ENCODE results near the gene CLN3. TPM values are rescaled to one million over a fixed set of nuclear protein-coding genes. Genes with fewer than 3 reads are reported as not detected.
"Not testable (repeated sequence)": the region's sequence is repeated elsewhere in the genome, so short reads cannot be mapped to it uniquely, and the experiment has no call there.

The CLN3 gene
- total and polyA plus RNA-seq, 10 donors = 21.1 to 44.1 (median 36.3) TPM

DNA sequence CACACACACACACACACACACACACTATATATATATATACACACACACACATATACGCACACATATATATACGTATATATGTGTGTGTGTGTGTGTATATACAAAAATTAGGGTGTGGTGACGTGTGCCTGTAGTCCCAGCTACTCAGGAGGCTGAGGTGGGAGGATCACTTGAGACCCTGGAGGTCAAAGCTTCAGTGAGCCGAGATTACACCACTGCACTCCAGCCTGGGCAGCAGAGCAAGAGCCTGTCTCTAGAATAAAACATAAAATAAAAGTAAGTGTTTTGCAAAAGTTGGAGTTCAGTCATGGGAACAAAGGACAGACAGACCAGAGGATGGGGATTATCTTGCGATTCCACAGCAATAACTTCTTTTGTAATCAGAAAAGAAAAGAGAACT lies 36.1 kb upstream of the CLN3 start:
- intact Hi-C loops (cut with DNase I; ENCODE audit: low total_unique reads) = no loop called here
- peaks cover 0 to 20% (median 10%) of the 10 kb centered on the region in 6 donors for H3K4me1 ChIP-seq
- DNase-seq = no peak
- no peaks in the 10 kb centered on the region for H3K36me3 ChIP-seq
- H3K9me3 ChIP-seq = no peaks in the 10 kb centered on the region
- H3K4me3 ChIP-seq = no peak overlapping the region
- TF ChIP-seq POLR2AphosphoS5 (IDR thresholded peaks at IDR 0.05) = no peak
- no peak for TF ChIP-seq POLR2A (IDR thresholded peaks at IDR 0.05)
- TF ChIP-seq, protein P1, sequence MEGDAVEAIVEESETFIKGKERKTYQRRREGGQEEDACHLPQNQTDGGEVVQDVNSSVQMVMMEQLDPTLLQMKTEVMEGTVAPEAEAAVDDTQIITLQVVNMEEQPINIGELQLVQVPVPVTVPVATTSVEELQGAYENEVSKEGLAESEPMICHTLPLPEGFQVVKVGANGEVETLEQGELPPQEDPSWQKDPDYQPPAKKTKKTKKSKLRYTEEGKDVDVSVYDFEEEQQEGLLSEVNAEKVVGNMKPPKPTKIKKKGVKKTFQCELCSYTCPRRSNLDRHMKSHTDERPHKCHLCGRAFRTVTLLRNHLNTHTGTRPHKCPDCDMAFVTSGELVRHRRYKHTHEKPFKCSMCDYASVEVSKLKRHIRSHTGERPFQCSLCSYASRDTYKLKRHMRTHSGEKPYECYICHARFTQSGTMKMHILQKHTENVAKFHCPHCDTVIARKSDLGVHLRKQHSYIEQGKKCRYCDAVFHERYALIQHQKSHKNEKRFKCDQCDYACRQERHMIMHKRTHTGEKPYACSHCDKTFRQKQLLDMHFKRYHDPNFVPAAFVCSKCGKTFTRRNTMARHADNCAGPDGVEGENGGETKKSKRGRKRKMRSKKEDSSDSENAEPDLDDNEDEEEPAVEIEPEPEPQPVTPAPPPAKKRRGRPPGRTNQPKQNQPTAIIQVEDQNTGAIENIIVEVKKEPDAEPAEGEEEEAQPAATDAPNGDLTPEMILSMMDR (IDR thresholded peaks at IDR 0.05 in 8 of 11, conservative IDR thresholded peaks at IDR 0.05 in 3 of 11) = no peak
- no peak overlapping the region for H3K27ac ChIP-seq
- 86 to 91% (median 89%) methylated on average over 5 of the region's 5 CpGs for WGBS, 5 donors
- H3K27me3 ChIP-seq (replicated peaks in 1 of 7) = peaks cover 0 to 5% (median 0%) of the 10 kb centered on the region in 7 donors

DNA sequence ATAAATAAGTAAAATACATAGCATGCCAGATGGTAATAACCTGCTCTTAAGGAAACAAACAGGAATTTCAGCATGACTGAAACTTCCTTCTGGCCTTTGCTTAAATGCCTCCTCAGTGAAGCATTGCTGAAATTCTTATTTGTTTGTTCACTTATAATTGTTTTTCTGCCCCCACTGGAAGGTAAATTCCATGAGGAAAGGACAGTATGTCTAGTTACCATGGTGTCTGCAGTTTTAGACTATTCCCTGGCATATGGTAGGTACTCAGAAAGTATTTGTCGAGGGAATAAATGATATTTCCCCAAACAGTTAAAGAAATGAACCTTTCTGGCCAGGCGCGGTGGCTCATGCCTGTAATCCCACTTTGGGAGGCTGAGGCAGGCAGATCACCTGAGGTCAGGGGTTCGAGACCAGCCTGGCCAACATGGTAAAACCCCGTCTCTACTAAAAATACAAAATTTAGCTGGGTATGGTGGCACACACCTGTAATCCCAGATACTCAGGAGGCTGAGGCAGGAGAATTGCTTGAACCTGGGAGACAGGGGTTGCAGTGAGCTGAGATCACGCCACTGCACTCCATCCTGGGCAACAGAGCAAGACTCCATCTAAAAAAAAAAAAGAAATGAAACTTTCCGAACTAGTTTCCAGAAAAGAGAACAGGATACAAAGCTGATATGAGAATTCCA lies 35.4 kb upstream of the CLN3 start:
- H3K36me3 ChIP-seq; DNase-seq; H3K4me3 ChIP-seq; H3K27ac ChIP-seq; H3K9me3 ChIP-seq; intact Hi-C loops (cut with DNase I; ENCODE audit: low total_unique reads): not testable (repeated sequence)
- Histone ChIP-seq H3K4me1 (peaks cover 0 to 18% (median 5%) of the 10 kb centered on the region in 6 donors), H3K27me3 (replicated peaks in 1 of 7) (peaks cover 0 to 12% (median 0%) of the 10 kb centered on the region in 7 donors)
- WGBS, 5 donors = 85 to 97% (median 91%) methylated on average over 7 of the region's 7 CpGs

DNA sequence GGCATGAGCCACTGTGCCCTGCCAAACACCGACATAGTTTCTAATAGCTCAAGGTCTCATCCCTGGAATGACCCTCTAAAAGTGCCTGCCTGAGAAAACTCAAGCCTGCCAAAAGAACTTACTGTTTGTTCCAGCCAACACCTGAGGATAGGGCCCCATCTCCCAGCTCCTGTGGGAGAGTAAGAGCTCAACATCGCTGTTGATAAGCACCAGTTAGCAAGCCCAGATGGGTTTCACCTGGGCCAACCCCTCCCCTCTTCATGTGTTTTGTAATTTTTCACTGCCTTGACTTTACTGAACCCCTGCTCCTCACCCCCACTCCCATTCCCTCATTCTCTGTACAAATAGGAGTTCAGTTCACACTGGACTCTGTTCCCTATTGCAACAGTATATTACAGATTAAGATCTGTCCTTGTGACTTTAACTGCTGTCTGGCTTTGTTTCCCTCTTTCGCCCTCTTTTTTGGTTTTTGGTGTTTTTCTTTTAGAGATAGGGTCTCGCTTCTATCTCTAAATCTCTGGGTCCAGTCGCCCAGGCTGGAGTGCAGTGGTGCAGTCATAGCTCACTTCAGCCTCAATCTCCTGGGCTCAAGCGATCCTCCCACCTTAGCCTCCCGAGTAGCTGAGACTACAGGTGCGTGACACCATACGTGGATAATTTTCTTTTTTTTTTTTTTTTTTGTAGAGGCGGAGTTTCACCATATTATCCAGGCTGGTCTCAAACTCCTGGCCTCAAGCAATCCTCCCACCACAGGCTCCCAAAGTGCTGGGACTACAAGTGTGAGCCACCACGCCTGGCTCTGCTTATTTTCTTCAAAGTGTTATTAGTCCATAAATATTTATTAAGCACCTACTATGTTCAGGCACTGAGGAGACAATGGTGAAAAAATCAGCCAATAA lies 34.6 kb upstream of the CLN3 start:
- no peak overlapping the region for H3K27ac ChIP-seq
- peaks cover 0 to 10% (median 0%) of the 10 kb centered on the region in 6 donors for H3K4me1 ChIP-seq
- 88 to 95% (median 91%) methylated on average over 11 of the region's 11 CpGs for WGBS, 5 donors
- H3K4me3 ChIP-seq = no peak overlapping the region
- intact Hi-C loops (cut with DNase I; ENCODE audit: low total_unique reads) = no loop called here
- H3K9me3 ChIP-seq = no peaks in the 10 kb centered on the region
- no peak for DNase-seq
- no peaks in the 10 kb centered on the region for H3K36me3 ChIP-seq
- peaks cover 0 to 12% (median 0%) of the 10 kb centered on the region in 7 donors for H3K27me3 ChIP-seq (replicated peaks in 1 of 7)
- TF ChIP-seq POLR2AphosphoS5 (IDR thresholded peaks at IDR 0.05) = no peak
- no peak for TF ChIP-seq POLR2A (IDR thresholded peaks at IDR 0.05)
- TF ChIP-seq, protein P1 (IDR thresholded peaks at IDR 0.05 in 8 of 11, conservative IDR thresholded peaks at IDR 0.05 in 3 of 11) = no peak

DNA sequence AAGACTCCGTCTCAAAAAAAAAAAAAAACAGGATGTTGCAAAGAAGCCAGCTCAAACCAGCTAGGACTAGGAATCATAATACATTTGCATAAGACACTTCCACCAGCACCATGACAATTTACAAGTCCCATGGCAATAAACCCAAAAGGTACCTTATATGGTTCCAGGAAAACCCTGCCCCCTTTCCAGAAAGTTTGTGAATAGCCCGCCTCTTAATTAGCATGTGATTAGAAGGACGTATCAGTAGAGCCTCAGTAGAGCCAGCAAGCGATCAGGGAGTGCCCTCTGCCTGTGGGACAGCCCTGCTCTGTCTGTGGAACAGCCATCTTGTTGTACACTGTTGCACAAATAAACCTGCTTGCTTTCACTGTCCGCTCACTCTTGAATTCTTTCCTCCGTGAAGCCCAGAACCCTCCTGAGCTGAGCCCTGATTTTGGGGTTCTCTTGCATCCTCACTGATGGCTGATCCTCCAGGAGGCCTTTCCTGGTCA lies 32.9 kb upstream of the CLN3 start:
- Histone ChIP-seq H3K9me3 (no peaks in the 10 kb centered on the region), H3K4me1 (peaks cover 0 to 6% (median 0%) of the 10 kb centered on the region in 6 donors), H3K27me3 (replicated peaks in 1 of 7) (peaks cover 0 to 12% (median 0%) of the 10 kb centered on the region in 7 donors), H3K4me3 (no peak overlapping the region), H3K27ac (no peak overlapping the region), H3K36me3 (no peaks in the 10 kb centered on the region)
- 64 to 75% (median 64%) methylated on average over 6 of the region's 6 CpGs for WGBS, 5 donors
- intact Hi-C loops (cut with DNase I; ENCODE audit: low total_unique reads) = no loop called here
- no peak for TF ChIP-seq POLR2A (IDR thresholded peaks at IDR 0.05)
- no peak for TF ChIP-seq POLR2AphosphoS5 (IDR thresholded peaks at IDR 0.05)
- TF ChIP-seq, protein P1 (IDR thresholded peaks at IDR 0.05 in 8 of 11, conservative IDR thresholded peaks at IDR 0.05 in 3 of 11) = no peak
- no peak for DNase-seq
